K562 (cell line): ENCODE data around the gene CPA4. TPM values are rescaled to one million over a fixed set of nuclear protein-coding genes. Genes with fewer than 3 reads are reported as not detected.

ENCODE experiments used
- ATAC-seq: fragments of 200-7000 bp; cut with Tn5 transposase; 3 replicates; pipeline ENCODE4 v1.9.1; 2020; ENCODE audit warnings: moderate library complexity
- BruUV-seq: library from RNA; stranded (reverse); fragments of 400-500 nt; replicated peaks from 2 replicates; lab custom pipeline; 2021; lab: Mats Ljungman, UMichigan
- CTCF ChIA-PET: fragments of 300-600 bp; formaldehyde crosslinking; extraction: SDS; loops from one replicate; lab custom pipeline; 2021; ENCODE audit warnings: low intra/inter-chr PET ratio; lab: Yijun Ruan, JAX
- POLR2A ChIA-PET: fragments of 300-600, 350-650 bp; sonication (Branson Sonifier 250); formaldehyde crosslinking; extraction: SDS; loops from one replicate; lab custom pipeline; 2021; ENCODE audit warnings: antibody characterized with exemption, inconsistent platforms; lab: Yijun Ruan, JAX
- DNase-seq, 4 experiments: peaks; one replicate each; pipeline versions ENCODE4 v3.0.0 to v3.0.0-alpha.2; 2011 to 2018; ENCODE audit warnings: low spot score in 3 of 4, mixed read lengths in 3 of 4; ENCODE audit errors: extremely low read depth in 1 of 4
- FAIRE-seq: peaks from 2 replicates; lab custom pipeline; 2011; peaks lifted over from hg19 to GRCh38; lab: Jason Lieb, UNC
- H2AFZ ChIP-seq: 2 replicates; pipeline ENCODE4 v1.6.0; 2011; ENCODE audit warnings: low read depth, low read length, control low read depth, inconsistent platforms
- H3K27ac ChIP-seq: fragments of 200-600 bp; 3 replicates; pipeline ENCODE4 v1.8.0; 2011; ENCODE audit warnings: low read depth, mild to moderate bottlenecking, control low read depth, inconsistent platforms, low read length, moderate library complexity, mixed read lengths; ENCODE audit errors: extremely low read depth
- H3K27me3 ChIP-seq, 2 experiments: fragments of 300-600 bp in 1 of 2; 2 replicates in 1 of 2; 3 replicates in 1 of 2; pipeline versions ENCODE4 v1.6.0 to v1.8.0; 2011; ENCODE audit warnings: inconsistent platforms in 2 of 2, low read length in 2 of 2, mild to moderate bottlenecking in 1 of 2, mixed read lengths in 1 of 2, moderate library complexity in 1 of 2; ENCODE audit not compliant: control insufficient read depth in 2 of 2, insufficient read depth in 2 of 2
- H3K36me3 ChIP-seq: fragments of 300-600 bp; 3 replicates; pipeline ENCODE4 v1.8.0; 2011; ENCODE audit warnings: mild to moderate bottlenecking, low read length, inconsistent platforms; ENCODE audit not compliant: control insufficient read depth, insufficient read depth
- H3K4me1 ChIP-seq, 2 experiments: fragments of 200-600 bp in 1 of 2; replicated peaks in 1 of 2; 2 replicates in 1 of 2; 3 replicates in 1 of 2; pipeline versions ENCODE4 v1.5.1 to v1.8.0; 2011; ENCODE audit warnings: inconsistent platforms in 2 of 2, low read length in 2 of 2, mild to moderate bottlenecking in 1 of 2, mixed read lengths in 1 of 2, moderate library complexity in 1 of 2; ENCODE audit not compliant: control insufficient read depth in 2 of 2, insufficient read depth in 2 of 2
- H3K4me2 ChIP-seq: 2 replicates; pipeline ENCODE4 v1.6.1; 2011; ENCODE audit warnings: low read length, control low read depth, inconsistent platforms, mixed read lengths; ENCODE audit not compliant: insufficient read depth
- H3K4me3 ChIP-seq: fragments of 200-600 bp; sonication (generic), shearing (Covaris generic); 2 replicates; pipeline ENCODE4 v1.5.1; 2016; ENCODE audit warnings: control low read depth, inconsistent platforms
- H3K79me2 ChIP-seq: fragments of 200-600 bp; 3 replicates; pipeline ENCODE4 v1.8.0; 2011; ENCODE audit warnings: low read length, inconsistent platforms; ENCODE audit not compliant: control insufficient read depth, insufficient read depth
- H3K9ac ChIP-seq, 2 experiments: 2 replicates each; pipeline versions ENCODE4 v1.6.0 to v1.6.1; 2011; ENCODE audit warnings: low read depth in 2 of 2, low read length in 2 of 2, control low read depth in 1 of 2, inconsistent platforms in 1 of 2, mild to moderate bottlenecking in 1 of 2, mixed read lengths in 1 of 2; ENCODE audit not compliant: insufficient read depth in 1 of 2
- H3K9me1 ChIP-seq: one replicate; pipeline ENCODE4 v1.6.0; 2011; ENCODE audit warnings: inconsistent platforms, mild to moderate bottlenecking, low read length, moderate library complexity; ENCODE audit not compliant: control insufficient read depth, insufficient read depth
- H3K9me3 ChIP-seq: replicated peaks from 2 replicates; pipeline ENCODE4 v1.5.1; 2011; ENCODE audit warnings: low read depth, low read length, inconsistent platforms; ENCODE audit not compliant: control insufficient read depth, insufficient read depth
- H4K20me1 ChIP-seq: replicated peaks from 2 replicates; pipeline ENCODE4 v1.6.1; 2011; ENCODE audit warnings: low read length, inconsistent platforms, mixed read lengths; ENCODE audit not compliant: control insufficient read depth, insufficient read depth
- ELK1 ChIP-seq: sonication (generic); formaldehyde crosslinking; IDR thresholded peaks from 2 replicates; pipeline ENCODE4 v1.8.1; 2022; ENCODE audit warnings: missing genetic modification reagents
- HDAC3 ChIP-seq: fragments of 450-650 bp; IDR thresholded peaks from 2 replicates; pipeline ENCODE4 v1.6.1; 2018; ENCODE audit warnings: borderline replicate concordance, mild to moderate bottlenecking, moderate library complexity; ENCODE audit not compliant: partially characterized antibody
- PHF21A ChIP-seq: fragments of 450-650 bp; IDR thresholded peaks from 2 replicates; pipeline ENCODE4 v1.6.1; 2017; ENCODE audit warnings: low read depth, borderline replicate concordance
- TEAD2 ChIP-seq: fragments of 450-650 bp; IDR thresholded peaks from 2 replicates; pipeline ENCODE4 v1.6.1; 2016; ENCODE audit warnings: missing genetic modification characterization, control low read depth, missing compliant biosample characterization
- ZBED1 ChIP-seq: IDR thresholded peaks from 2 replicates; pipeline ENCODE4 v1.6.1; 2014
- ZBTB17 ChIP-seq: fragments of 450-650 bp; formaldehyde crosslinking; IDR thresholded peaks from 2 replicates; pipeline ENCODE4 v1.4.0; 2020; ENCODE audit warnings: mild to moderate bottlenecking
- ZBTB7A ChIP-seq: IDR thresholded peaks from 2 replicates; pipeline ENCODE4 v1.6.1; 2011; ENCODE audit warnings: low read depth, mild to moderate bottlenecking, low read length, moderate library complexity, borderline replicate concordance; ENCODE audit not compliant: control insufficient read depth
- ZNF232 ChIP-seq: sonication (generic); formaldehyde crosslinking; IDR thresholded peaks from 2 replicates; pipeline ENCODE4 v1.8.0; 2022; ENCODE audit warnings: mild to moderate bottlenecking, missing genetic modification reagents
- ZNF384 ChIP-seq: IDR thresholded peaks from 2 replicates; pipeline ENCODE4 v1.6.1; 2012; ENCODE audit warnings: low read depth, low read length, improper control_type of control experiment
- ZNF696 ChIP-seq: fragments of 250-450 bp; sonication (Bioruptor Pico); conservative IDR thresholded peaks from 2 replicates; pipeline ENCODE4 v1.4.0; 2020; ENCODE audit warnings: mild to moderate bottlenecking, moderate library complexity
- WGBS: fragments of 100-300 bp; shearing (Covaris generic); methylation state at CpG from one replicate; pipeline ENCODE4 v1.1.6; 2016; ENCODE audit warnings: low coverage, mixed read lengths; ENCODE audit not compliant: insufficient coverage; ENCODE audit errors: missing lambda C conversion rate; 5-methylcytosine and 5-hydroxymethylcytosine counted together
- in situ Hi-C: fragments of 300-500 bp; cut with MboI; formaldehyde crosslinking; loops from 4 replicates; pipeline ENCODE4 v1.15.0; 2018; ENCODE audit warnings: inconsistent platforms, mixed read lengths
- intact Hi-C: fragments of 100-400 bp; cut with micrococcal nuclease; formaldehyde crosslinking; loops from 2 replicates; pipeline ENCODE4 v1.14.2; 2022
- polyA plus RNA-seq, 8 experiments: library from polyadenylated mRNA; depleted of rRNA in 4 of 8; stranded (reverse) in 5 of 8; unstranded in 3 of 8; fragments of >200 nt; fragmentation: Nextera tagmentation in 2 of 8; fragmentation: Illumina TruSeq in 1 of 8; extraction: Ambion mirVana in 2 of 8; extraction: Trizol in 1 of 8; gene quantifications; 2 replicates each; pipeline versions ENCODE4 v1.2.1 to v1.2.3, GENCODE V29; 2011 to 2014; ENCODE audit warnings: inconsistent platforms in 1 of 8, missing spikeins in 1 of 8
- total RNA-seq, 7 experiments: library from RNA; depleted of rRNA in 6 of 7; stranded (reverse); fragments of >200 nt in 6 of 7; fragmentation: Illumina TruSeq in 2 of 7; extraction: Trizol in 2 of 7; gene quantifications; 2 replicates each; pipeline versions ENCODE4 v1.2.1 to v1.2.3, GENCODE V29; 2011 to 2021; ENCODE audit warnings: low replicate concordance in 1 of 7

Gene CPA4
- total and polyA plus RNA-seq, 9 of the 15 experiments (the other 6 are each of a cell fraction or from before 2014, with no cell fraction given) = not detected

GRCh38 chr7:130314305-130314704, 21.3 kb downstream of the CPA4 start:
- intact Hi-C loops (no loop called here), in situ Hi-C loops (no loop called here)
- no peak overlapping the region for H2AFZ ChIP-seq
- H3K4me3 ChIP-seq = no peak overlapping the region
- no peak overlapping the region for H3K4me2 ChIP-seq
- H3K9me1 ChIP-seq = no peaks in the 10 kb centered on the region
- H3K36me3 ChIP-seq = no peaks in the 10 kb centered on the region
- no TSS peak for BruUV-seq
- H3K9ac ChIP-seq = no peak overlapping the region
- TF ChIP-seq ZBTB7A (no peak), TEAD2 (no peak), HDAC3 (no peak), ZNF232 (CRISPR knock-in tag) (no peak), ZNF384 (no peak), ZBTB17 (CRISPR knock-in tag) (no peak), PHF21A (no peak), ZBED1 (no peak), ZNF696 (CRISPR knock-in tag) (no peak), ELK1 (CRISPR knock-in tag) (no peak)
- H3K4me1 ChIP-seq = no peaks in the 10 kb centered on the region
- H3K9me3 ChIP-seq = no peaks in the 10 kb centered on the region
- DNase-seq = no peak
- CTCF ChIA-PET = no interaction called here
- H3K79me2 ChIP-seq = no peaks in the 10 kb centered on the region
- no peak overlapping the region for H3K27ac ChIP-seq
- peaks cover 55 to 65% of the 10 kb centered on the region in 2 experiments; a peak in 4 of 5 replicates for H3K27me3 ChIP-seq
- no peak for ATAC-seq
- 27% methylated on average over 6 of the region's 6 CpGs for WGBS
- no peaks in the 10 kb centered on the region for H4K20me1 ChIP-seq
- POLR2A ChIA-PET = interaction anchor here (0.6 to 0.8 kb wide), 2 partner anchors 9 to 24 kb away, joined by 3 read pairs; no protein-coding TSS in a partner anchor
- no peak for FAIRE-seq
